Fibroblast of lung (primary cell): ENCODE data around the gene MAP2K2. TPM values are rescaled to one million over a fixed set of nuclear protein-coding genes. Genes with fewer than 3 reads are reported as not detected.

Experiments used
- DNase-seq, 2 donors: peaks; one replicate each; pipeline versions ENCODE4 v3.0.0 to v3.0.0-alpha.2; 2010; ENCODE audit warnings: low read depth in 2 of 2
- H2AFZ ChIP-seq: 2 replicates; pipeline ENCODE4 v1.5.1; 2012; ENCODE audit warnings: low read length, control low read depth, inconsistent platforms
- H3K27ac ChIP-seq: 2 replicates; pipeline ENCODE4 v1.5.1; 2011; ENCODE audit warnings: low read length, control low read depth; ENCODE audit not compliant: insufficient read depth
- H3K27me3 ChIP-seq: 2 replicates; pipeline ENCODE4 v1.5.1; 2011; ENCODE audit warnings: mild to moderate bottlenecking, low read length; ENCODE audit not compliant: control insufficient read depth, insufficient read depth
- H3K36me3 ChIP-seq: 2 replicates; pipeline ENCODE4 v1.5.1; 2011; ENCODE audit warnings: low read length; ENCODE audit not compliant: control insufficient read depth, insufficient read depth
- H3K4me1 ChIP-seq: 2 replicates; pipeline ENCODE4 v1.5.1; 2011; ENCODE audit warnings: low read length; ENCODE audit not compliant: control insufficient read depth, insufficient read depth; ENCODE audit errors: extremely low read depth
- H3K4me2 ChIP-seq: 2 replicates; pipeline ENCODE4 v1.5.1; 2011; ENCODE audit warnings: low read length, control low read depth; ENCODE audit not compliant: insufficient read depth; ENCODE audit errors: extremely low read depth
- H3K4me3 ChIP-seq, 4 experiments: fragments of 200-600 bp in 1 of 4; sonication (generic) in 1 of 4; replicated peaks in 1 of 4; 2 replicates each; pipeline ENCODE4 v1.5.1; 2011 to 2016; ENCODE audit warnings: low read length in 4 of 4, low read depth in 3 of 4, mild to moderate bottlenecking in 3 of 4, control low read depth in 2 of 4, inconsistent platforms in 1 of 4, mixed read lengths in 1 of 4; ENCODE audit not compliant: insufficient read depth in 1 of 4; ENCODE audit errors: control extremely low read depth in 1 of 4
- H3K79me2 ChIP-seq: 2 replicates; pipeline ENCODE4 v1.5.1; 2012; ENCODE audit warnings: mild to moderate bottlenecking, low read length, inconsistent platforms; ENCODE audit not compliant: control insufficient read depth, insufficient read depth
- H3K9ac ChIP-seq: 2 replicates; pipeline ENCODE4 v1.5.1; 2011; ENCODE audit warnings: mild to moderate bottlenecking, low read length, control low read depth; ENCODE audit not compliant: insufficient read depth
- H3K9me3 ChIP-seq: 2 replicates; pipeline ENCODE4 v1.5.1; 2012; ENCODE audit warnings: low read depth, low read length; ENCODE audit not compliant: control insufficient read depth, insufficient read depth
- H4K20me1 ChIP-seq: 2 replicates; pipeline ENCODE4 v1.5.1; 2011; ENCODE audit warnings: low read length; ENCODE audit not compliant: control insufficient read depth, insufficient read depth; ENCODE audit errors: extremely low read depth
- EZH2 ChIP-seq: IDR thresholded peaks from 2 replicates; pipeline ENCODE4 v1.5.1; 2012; ENCODE audit warnings: low read length, control low read depth, mild to moderate bottlenecking; ENCODE audit errors: missing control alignments
- polyA plus RNA-seq, 2 donors: library from polyadenylated mRNA; depleted of rRNA in 1 of 2; stranded (reverse) in 1 of 2; unstranded in 1 of 2; fragments of >200 nt; gene quantifications; 2 replicates each; pipeline ENCODE4 v1.2.1, GENCODE V29; 2011 to 2012; ENCODE audit warnings: missing spikeins in 1 of 2
- total RNA-seq: library from RNA; depleted of rRNA; stranded (reverse); fragments of >200 nt; gene quantifications from 2 replicates; pipeline ENCODE4 v1.2.1, GENCODE V29; 2014
- TF ChIP-seq, protein P1 (sequence below), 2 donors: IDR thresholded peaks in 1 of 2; conservative IDR thresholded peaks in 1 of 2; 1 replicate in 1 of 2; 2 replicates in 1 of 2; pipeline ENCODE4 v1.5.1; 2011 to 2012; ENCODE audit warnings: low read length in 2 of 2, control low read depth in 1 of 2, inconsistent platforms in 1 of 2, low read depth in 1 of 2, mild to moderate bottlenecking in 1 of 2

Gene MAP2K2
- total and polyA plus RNA-seq, 2 donors (not counting 1 experiment from before 2014, with no cell fraction given), result 61.6 to 159 TPM

DNA sequence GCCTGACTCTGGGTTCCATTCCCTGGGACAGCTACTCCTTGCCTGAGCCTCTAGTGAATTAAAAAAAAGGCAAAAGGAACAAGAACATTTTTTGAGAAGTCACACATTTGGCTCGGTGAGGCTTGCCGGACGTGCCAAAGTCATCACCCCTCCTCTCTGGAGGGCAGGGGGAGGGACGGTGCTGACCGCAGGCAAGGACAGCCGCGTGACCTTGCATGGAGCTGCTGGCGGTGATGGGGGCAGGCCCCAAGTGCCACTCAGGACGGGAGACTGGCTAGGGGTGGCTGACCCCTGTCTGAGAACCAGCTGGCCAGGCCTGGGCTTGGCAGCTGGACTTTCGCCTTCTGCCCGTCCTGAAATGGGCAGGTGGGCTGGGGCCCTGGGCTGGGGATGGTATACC, 26.4 kb downstream of the MAP2K2 start:
- DNase-seq, result no peak
- H2AFZ ChIP-seq, result no peak overlapping the region

DNA sequence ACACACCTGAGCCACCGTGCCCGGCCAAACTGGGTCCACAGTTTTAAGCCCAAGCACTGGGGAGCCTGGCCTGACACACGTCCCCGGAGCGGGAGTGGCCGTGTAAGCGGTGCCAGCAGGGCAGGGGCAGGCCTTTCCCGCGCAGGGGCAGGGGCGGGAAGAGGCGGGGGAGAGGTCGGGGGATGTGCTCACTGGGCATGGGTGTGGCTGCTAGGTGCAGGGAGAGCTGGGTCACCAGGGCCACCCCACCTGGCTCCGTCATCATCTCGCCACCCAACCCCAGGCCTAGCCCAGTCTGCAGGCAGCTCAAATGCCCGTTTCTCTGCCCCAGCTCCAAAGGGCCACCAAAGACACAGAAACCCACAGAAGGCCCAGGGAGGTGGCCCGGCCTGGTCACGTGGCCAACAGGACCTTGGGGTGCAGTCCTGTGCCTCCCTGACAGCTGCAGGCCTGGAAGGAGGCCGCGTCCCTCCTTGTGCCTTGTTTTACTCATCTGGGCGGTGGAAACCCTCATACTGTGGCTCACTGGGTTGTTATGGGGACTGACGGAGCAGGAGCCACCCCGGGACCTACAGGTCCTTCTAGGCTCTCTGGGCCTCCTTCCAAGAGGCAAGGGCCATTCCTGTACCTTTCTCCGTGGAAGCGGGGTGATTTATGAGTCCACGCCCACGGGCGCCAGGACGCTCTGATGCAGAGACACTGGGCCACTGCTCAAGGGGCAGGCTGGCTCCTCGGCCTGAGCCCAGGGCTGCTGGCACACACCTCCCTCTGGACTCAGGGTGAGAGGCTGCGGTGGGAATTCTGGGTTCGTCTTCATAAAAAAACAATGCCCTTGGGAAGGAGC, 27.7 kb downstream of the MAP2K2 start:
- Histone ChIP-seq H3K27me3 (no peaks in the 10 kb centered on the region), H3K27ac (no peak overlapping the region), H3K9me3 (no peaks in the 10 kb centered on the region), H3K4me2 (no peak overlapping the region), H3K36me3 (peaks cover 17% of the 10 kb centered on the region), H2AFZ (no peak overlapping the region), H3K9ac (no peak overlapping the region), H3K79me2 (no peaks in the 10 kb centered on the region), H3K4me1 (no peaks in the 10 kb centered on the region), H3K4me3 (no peak overlapping the region), H4K20me1 (no peaks in the 10 kb centered on the region)
- no peak for DNase-seq
- TF ChIP-seq, protein P1, sequence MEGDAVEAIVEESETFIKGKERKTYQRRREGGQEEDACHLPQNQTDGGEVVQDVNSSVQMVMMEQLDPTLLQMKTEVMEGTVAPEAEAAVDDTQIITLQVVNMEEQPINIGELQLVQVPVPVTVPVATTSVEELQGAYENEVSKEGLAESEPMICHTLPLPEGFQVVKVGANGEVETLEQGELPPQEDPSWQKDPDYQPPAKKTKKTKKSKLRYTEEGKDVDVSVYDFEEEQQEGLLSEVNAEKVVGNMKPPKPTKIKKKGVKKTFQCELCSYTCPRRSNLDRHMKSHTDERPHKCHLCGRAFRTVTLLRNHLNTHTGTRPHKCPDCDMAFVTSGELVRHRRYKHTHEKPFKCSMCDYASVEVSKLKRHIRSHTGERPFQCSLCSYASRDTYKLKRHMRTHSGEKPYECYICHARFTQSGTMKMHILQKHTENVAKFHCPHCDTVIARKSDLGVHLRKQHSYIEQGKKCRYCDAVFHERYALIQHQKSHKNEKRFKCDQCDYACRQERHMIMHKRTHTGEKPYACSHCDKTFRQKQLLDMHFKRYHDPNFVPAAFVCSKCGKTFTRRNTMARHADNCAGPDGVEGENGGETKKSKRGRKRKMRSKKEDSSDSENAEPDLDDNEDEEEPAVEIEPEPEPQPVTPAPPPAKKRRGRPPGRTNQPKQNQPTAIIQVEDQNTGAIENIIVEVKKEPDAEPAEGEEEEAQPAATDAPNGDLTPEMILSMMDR (conservative IDR thresholded peaks at IDR 0.05 in 1 of 2, IDR thresholded peaks at IDR 0.05 in 1 of 2; ENCODE audit: low read depth in 1 of 2, low read length in 2 of 2), result no peak
- TF ChIP-seq EZH2, result no peak

More for the DNA sequence above, 26.4 kb downstream of the MAP2K2 start:
- no peaks in the 10 kb centered on the region for H3K9me3 ChIP-seq
- no peak overlapping the region for H3K9ac ChIP-seq
- H3K4me3 ChIP-seq, result no peak overlapping the region
- TF ChIP-seq, protein P1 (conservative IDR thresholded peaks at IDR 0.05 in 1 of 2, IDR thresholded peaks at IDR 0.05 in 1 of 2; ENCODE audit: low read depth in 1 of 2, low read length in 2 of 2), result no peak
- TF ChIP-seq EZH2, result no peak
- H3K79me2 ChIP-seq, result no peaks in the 10 kb centered on the region
- peaks cover 25% of the 10 kb centered on the region for H3K36me3 ChIP-seq
- H3K27ac ChIP-seq, result no peak overlapping the region
- no peak overlapping the region for H3K4me2 ChIP-seq
- no peaks in the 10 kb centered on the region for H4K20me1 ChIP-seq
- no peaks in the 10 kb centered on the region for H3K4me1 ChIP-seq
- no peaks in the 10 kb centered on the region for H3K27me3 ChIP-seq

DNA sequence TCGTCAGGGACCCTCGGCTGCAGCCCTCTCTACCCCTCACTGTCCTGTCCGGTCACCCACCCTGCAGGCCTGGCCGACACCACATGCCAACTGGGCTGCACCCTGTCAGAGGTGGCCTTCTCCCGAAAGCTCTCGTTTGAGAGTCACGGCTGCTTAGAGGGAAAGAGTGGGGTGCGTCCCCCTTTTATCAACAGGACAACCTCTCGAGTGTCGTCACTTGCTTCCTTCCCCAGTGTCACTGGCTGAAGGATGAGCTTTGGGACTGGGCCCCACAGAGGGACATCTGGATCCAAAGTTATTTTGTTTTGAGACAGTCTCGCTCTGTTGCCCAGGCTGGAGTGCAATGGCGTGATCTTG, 28.5 kb downstream of the MAP2K2 start:
- TF ChIP-seq, protein P1 (conservative IDR thresholded peaks at IDR 0.05 in 1 of 2, IDR thresholded peaks at IDR 0.05 in 1 of 2; ENCODE audit: low read depth in 1 of 2, low read length in 2 of 2), result no peak
- TF ChIP-seq EZH2, result no peak
- H2AFZ ChIP-seq, result no peak overlapping the region
- no peaks in the 10 kb centered on the region for H3K4me1 ChIP-seq

More for the DNA sequence above, 28.5 kb downstream of the MAP2K2 start:
- H3K4me3 ChIP-seq, result no peak overlapping the region
- H3K4me2 ChIP-seq, result no peak overlapping the region
- peaks cover 15% of the 10 kb centered on the region for H3K36me3 ChIP-seq
- no peaks in the 10 kb centered on the region for H4K20me1 ChIP-seq
- H3K27ac ChIP-seq, result no peak overlapping the region
- H3K27me3 ChIP-seq, result no peaks in the 10 kb centered on the region
- H3K79me2 ChIP-seq, result no peaks in the 10 kb centered on the region
- H3K9me3 ChIP-seq, result no peaks in the 10 kb centered on the region
- no peak overlapping the region for H3K9ac ChIP-seq
- DNase-seq, result no peak
